ENCODE measurements around the gene CTSE.
A peak's percentile ranks its signal among the peaks of the same experiment; 100 is the strongest.

The CTSE gene

GRCh38 chr1:205963352-205964155 lies 60.1 kb downstream of the CTSE start:
- no peak overlapping the region for H3K27ac ChIP-seq
- no peak for TF ChIP-seq ZFX (IDR thresholded peaks at IDR 0.05; ENCODE audit: borderline replicate concordance)
- TF ChIP-seq, protein P1, sequence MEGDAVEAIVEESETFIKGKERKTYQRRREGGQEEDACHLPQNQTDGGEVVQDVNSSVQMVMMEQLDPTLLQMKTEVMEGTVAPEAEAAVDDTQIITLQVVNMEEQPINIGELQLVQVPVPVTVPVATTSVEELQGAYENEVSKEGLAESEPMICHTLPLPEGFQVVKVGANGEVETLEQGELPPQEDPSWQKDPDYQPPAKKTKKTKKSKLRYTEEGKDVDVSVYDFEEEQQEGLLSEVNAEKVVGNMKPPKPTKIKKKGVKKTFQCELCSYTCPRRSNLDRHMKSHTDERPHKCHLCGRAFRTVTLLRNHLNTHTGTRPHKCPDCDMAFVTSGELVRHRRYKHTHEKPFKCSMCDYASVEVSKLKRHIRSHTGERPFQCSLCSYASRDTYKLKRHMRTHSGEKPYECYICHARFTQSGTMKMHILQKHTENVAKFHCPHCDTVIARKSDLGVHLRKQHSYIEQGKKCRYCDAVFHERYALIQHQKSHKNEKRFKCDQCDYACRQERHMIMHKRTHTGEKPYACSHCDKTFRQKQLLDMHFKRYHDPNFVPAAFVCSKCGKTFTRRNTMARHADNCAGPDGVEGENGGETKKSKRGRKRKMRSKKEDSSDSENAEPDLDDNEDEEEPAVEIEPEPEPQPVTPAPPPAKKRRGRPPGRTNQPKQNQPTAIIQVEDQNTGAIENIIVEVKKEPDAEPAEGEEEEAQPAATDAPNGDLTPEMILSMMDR (IDR thresholded peaks at IDR 0.05) = no peak

GRCh38 chr1:205962821-205963221 lies 60.9 kb downstream of the CTSE start:
- TF ChIP-seq, protein P1 (IDR thresholded peaks at IDR 0.05) = no peak
- TF ChIP-seq ZFX (IDR thresholded peaks at IDR 0.05; ENCODE audit: borderline replicate concordance) = no peak
- H3K27ac ChIP-seq = no peak overlapping the region; the same call in 1 of the 2 replicates

GRCh38 chr1:205961991-205962820 lies 61.5 kb downstream of the CTSE start:
- H3K27ac ChIP-seq = peak overlapping the region; percentile 37; the same call in 1 of the 2 replicates
- TF ChIP-seq ZFX (IDR thresholded peaks at IDR 0.05; ENCODE audit: borderline replicate concordance) = no peak
- TF ChIP-seq, protein P1 (IDR thresholded peaks at IDR 0.05) = no peak

GRCh38 chr1:205961405-205961804 lies 62.3 kb downstream of the CTSE start:
- TF ChIP-seq, protein P1 (IDR thresholded peaks at IDR 0.05) = no peak
- TF ChIP-seq ZFX (IDR thresholded peaks at IDR 0.05; ENCODE audit: borderline replicate concordance) = no peak
- H3K27ac ChIP-seq = no peak overlapping the region

GRCh38 chr1:205959789-205960188 lies 63.9 kb downstream of the CTSE start:
- no peak overlapping the region for H3K27ac ChIP-seq
- no peak for TF ChIP-seq ZFX (IDR thresholded peaks at IDR 0.05; ENCODE audit: borderline replicate concordance)
- TF ChIP-seq, protein P1 (IDR thresholded peaks at IDR 0.05) = no peak

Measured in 22Rv1 (cell line).